Measurements from ENCODE around the gene USP3.
A peak's percentile ranks its signal among the peaks of the same experiment; 100 is the strongest.

USP3 gene

DNA sequence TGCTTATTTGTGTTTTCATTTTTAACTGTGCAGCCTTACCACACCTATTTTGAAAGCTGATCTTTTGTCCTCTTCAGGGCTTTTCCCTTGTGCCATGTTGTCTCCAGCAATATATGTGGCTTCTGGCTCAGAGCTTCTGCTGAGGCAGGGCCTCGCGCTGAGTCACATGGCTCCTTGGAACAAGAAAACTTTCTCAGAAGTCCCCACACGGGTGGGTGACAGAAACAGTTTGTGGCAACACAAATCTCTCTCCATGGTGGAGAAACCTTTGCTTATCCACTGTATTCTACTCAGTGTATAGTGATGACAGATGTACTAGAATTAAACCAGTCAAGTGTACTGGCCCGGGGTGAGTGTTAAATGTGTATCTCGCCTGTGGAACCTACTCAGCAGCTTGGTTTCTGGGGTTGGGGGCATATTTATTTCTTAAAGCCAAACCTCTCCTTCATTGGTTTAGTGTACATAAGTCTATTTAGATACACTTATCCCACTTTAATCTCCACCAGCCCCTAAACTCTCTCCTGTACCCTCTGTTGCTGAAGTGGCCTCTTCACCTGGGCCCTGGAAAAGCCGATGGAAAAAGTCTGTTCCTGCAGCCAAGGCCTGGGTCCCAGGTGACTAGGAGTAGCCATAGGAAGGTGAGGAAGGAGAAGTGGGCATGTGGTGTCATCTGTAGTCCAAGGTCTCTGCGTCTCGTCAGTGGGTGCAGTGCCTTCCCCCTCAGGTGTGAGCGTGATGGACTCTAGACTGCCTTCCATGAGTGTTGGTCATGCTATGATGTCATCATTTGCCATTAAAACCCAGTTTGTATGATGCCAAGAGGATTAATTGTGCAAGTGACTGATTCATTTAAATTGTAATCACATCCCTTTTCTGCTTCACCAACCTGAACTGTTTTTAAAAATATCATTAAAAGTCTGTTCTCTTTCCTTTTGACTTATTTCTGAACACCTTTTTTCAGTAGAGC, 89.6 kb downstream of the USP3 start:
- no peak for DNase-seq (ENCODE audit: low read depth)

DNA sequence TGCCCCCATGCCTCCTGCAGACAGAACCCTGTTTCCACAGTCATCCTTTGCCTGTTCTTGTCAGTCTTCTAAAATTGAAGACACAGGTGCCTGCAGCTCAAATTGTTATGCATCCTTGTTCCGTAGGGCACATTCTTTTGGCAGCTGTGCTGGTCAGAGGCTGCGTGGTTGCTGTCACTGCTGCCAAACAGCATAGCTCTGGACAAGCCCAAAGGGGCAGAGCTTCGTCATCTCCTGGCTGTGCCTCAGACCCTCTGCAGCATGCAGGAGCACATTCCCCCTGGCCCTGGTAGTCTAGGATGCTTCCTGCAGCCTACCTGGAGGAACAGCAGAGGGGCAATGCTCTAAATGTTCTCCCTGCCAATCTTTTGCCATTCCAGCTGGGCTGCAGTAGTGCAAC, 90.7 kb downstream of the USP3 start:
- DNase-seq (ENCODE audit: low read depth) = no peak

DNA sequence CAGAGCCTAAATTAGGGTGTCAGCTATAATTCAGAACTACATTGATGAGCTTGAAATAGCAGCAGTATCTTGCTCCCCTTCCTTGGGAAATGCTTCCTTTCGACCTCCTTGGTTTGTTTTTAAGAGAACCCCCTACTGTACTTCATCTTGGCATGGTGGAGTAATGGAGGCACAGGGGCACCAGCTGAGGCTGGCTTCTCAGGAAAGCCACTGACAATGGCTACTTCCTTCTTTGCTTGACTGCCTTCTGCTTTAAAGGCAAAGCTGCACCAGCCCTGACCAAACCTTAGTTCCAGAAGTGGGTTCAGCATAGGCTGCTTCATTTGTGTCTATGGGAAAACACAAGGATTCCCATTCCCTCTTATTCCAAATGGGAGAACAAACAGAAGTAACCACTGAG, 91.3 kb downstream of the USP3 start:
- no peak for DNase-seq (ENCODE audit: low read depth)

DNA sequence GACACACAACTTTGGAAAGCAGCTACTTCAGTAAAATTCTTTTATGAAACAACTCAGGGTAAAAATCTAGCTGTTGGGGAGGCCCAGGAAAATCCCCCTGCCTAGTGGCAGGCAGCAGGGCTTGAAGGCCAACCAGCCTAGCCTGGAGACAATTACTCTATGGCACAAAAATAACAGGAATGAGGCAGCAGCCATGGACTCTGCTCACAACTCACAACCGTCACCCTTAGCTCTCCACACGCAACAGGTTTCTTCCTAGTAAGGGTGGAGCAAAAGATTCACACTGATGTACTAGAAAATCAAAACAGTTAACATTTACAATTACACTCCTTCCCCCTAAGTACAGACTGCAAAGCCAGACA, 92.3 kb downstream of the USP3 start:
- no peak for DNase-seq (ENCODE audit: low read depth)

DNA sequence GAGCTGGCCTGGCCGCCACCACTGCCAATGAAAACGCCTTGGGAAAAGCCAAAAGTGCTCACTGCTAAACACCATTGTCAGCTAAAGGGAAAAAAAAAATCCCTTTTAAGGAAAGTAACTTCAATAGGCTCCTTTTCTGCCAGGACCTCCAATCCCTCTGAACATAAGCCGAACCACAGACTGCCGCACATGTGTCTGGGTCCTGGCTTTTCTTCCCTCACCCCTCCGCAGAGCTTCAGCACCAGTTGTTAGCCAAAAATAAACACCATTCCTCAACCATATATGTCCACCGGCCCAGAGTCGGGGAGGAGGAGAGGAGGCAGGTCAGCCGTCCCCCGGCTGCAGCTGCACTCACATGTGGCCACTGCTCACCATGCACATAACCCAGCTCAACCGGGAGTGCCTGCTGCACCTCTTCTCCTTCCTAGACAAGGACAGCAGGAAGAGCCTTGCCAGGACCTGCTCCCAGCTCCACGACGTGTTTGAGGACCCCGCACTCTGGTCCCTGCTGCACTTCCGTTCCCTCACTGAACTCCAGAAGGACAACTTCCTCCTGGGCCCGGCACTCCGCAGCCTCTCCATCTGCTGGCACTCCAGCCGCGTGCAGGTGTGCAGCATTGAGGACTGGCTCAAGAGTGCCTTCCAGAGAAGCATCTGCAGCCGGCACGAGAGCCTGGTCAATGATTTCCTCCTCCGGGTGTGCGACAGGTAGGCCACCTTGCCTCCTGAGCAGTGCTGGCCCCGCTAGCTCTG, 92.8 kb downstream of the USP3 start, which contains the start of gene FBXL22:
TSS of gene FBXL22 (plus strand) at position 350 of the 753 bp plus-strand sequence. CDS start at position 356, 6 bp downstream.
- DNase-seq (ENCODE audit: low read depth) = peak; percentile 80

DNA sequence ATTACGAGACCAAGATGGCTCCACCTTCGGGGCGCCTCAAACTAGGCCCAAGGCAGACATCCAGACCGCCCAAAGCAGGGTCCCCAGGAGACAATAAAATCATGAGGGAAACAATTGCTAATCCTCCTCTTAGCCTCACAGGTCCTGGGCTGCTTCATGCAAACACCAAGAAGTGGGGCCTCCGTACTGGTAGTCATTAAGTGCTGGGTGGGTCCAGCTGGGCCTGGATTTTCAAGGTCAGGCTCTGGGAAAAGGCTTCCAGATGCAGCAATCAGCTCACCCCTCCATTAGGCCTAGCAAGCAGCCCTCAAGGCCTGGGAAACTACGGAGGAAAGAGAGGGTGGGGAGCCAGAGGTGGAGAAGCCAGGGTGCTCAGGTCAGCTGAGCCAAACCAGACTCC, 93.4 kb downstream of the USP3 start:
- DNase-seq (ENCODE audit: low read depth) = no peak

DNA sequence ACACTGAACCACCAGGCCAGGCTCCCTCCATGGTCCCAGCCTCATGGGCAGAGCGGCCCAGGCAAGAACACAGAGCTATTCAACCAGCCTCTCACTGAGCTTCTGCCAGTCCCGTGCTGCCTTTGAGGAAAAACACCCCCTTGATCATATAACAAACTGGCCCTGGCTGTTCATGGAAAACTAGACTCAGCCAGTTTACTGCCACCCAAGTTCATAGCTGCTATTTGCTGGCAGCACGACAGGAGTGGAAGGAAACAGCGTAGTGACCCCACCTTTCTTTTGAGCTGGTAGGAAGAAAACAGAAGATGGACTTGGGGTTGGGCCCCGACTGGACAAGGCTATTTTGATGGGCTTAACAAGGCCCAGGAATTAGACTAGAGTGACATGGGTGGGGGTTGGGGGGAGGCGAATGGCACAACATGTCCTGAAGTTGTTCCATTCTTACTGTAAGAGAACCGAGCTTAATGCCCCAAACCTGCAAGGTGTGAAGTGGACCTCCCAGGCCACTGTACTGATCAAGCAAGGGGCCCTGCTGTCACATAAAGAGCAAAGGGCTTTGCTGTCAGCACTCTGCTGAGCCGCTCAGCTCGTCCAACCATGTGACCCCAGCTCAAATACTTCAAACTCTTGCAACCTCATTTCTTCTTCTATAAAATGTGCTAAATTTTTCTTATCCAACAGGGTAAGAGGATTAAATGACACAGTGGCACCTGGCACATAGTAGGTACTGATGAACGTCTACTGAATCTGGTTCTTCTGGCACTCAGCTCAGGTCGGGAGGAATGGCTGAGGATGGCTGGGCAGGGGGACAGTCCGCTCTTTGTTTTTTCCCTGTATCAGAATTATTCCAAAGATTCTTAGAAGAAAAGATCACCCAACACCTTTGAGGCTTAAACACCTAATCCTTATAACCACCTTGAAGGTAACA, 94.3 kb downstream of the USP3 start:
- no peak for DNase-seq (ENCODE audit: low read depth)

DNA sequence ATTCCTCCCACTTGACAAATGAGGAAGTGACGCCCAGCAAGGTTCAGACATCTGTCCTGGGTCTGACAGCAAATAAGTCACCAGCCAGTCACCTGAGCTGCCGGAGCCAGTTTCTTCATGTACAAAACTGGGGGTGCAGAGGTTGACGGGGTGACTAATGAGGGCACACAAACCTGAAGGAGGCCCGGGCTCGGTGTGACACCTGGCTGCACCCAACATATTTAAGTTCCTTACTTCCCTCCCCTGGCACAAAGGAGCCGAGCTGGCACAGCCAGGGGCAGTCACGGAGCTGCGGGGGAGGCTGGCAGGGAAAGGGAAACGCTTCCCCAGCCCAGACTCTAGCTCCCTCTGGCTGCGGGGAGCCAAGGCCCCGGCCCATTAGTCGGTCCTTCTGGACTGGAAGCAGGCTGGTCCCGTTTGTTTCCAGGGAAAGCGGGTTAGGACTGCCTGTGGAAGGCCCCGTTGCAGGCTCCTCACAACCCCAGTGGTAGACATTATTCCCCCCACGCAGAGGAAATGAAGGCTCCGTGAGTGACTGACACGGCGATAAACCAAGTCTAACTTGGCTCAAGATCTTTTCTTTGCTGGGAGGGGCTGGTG, 95.1 kb downstream of the USP3 start:
- DNase-seq (ENCODE audit: low read depth) = peak; percentile 18

DNA sequence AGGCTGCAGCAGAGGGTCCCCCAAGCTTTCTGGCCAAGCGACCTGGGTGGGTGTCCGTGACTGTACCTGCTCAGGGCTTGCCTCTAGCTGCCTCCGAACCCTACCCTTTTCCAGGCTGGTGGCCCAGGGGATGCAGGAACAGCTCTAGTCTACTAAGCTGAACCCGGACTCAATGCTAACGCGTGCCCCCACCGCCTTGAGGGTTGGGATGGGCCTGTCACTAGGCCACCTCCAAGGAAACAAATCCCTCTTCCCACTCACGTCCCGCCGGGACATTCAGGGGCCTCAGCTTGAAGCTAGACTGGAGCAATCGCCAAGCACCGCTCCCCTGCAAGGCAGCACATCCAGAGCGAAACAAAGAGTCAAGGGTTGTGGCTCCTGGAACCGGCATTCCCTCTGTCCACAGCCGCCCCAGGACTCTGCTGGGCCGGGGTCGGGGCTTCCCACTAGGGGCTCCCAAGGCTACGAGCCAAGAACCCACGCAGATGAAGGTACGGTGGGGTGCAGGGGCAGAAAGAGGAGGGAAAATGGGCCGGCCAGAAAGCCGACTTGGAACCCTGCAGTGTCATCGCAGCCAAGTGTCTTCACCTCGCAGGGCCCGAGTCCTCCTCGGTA, 95.7 kb downstream of the USP3 start:
- no peak for DNase-seq (ENCODE audit: low read depth)

DNA sequence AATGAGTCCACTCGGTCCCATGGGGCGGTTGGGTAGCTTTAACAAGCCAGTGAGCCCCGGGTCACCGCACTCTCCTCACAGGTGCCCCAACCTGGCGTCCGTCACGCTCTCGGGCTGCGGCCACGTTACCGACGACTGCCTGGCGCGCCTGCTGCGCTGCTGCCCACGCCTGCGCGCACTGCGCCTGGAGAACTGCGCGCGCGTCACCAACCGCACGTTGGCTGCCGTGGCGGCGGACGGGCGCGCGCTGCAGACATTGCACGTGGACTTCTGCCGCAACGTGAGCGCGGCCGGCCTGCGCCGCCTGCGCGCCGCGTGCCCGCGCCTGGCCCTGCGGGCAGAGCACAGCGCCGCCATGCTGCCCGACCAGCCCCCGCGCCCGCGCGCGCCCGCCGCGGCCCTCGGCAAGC, 96.2 kb downstream of the USP3 start:
- DNase-seq (ENCODE audit: low read depth) = peak; percentile 92

DNA sequence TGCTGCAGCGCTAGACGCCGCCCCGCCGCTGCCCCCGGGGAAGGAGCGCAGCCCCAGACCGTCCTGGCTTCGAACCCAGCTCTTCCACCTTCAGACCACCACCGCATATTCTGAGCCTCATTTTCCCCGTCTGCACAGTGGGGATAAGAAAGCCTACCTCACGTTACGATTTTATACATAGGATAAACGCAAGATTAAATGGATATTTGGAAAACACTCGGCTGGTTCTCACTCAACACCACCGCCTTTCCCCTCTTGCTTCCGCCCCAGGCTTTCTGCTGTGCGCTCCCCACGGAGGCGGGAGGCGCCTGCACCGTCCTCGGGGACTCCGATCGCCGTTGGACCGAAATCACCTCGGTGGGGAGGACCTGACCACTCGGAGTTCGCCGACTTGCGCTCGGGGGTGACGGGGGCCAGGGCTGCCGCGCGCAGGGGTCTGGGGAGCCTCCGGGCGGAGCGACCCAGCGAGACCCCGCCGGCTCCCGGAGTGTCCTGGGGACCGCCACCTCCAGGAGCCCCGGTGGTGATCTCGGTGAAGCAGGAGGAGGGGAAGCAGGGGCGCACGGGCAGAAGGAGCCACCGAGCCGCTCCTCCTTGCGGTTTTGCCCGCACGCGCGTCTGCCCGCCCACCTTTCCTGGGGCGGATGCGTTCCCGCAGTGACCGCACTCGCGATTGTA, 96.8 kb downstream of the USP3 start:
- DNase-seq (ENCODE audit: low read depth) = peak; percentile 46

DNA sequence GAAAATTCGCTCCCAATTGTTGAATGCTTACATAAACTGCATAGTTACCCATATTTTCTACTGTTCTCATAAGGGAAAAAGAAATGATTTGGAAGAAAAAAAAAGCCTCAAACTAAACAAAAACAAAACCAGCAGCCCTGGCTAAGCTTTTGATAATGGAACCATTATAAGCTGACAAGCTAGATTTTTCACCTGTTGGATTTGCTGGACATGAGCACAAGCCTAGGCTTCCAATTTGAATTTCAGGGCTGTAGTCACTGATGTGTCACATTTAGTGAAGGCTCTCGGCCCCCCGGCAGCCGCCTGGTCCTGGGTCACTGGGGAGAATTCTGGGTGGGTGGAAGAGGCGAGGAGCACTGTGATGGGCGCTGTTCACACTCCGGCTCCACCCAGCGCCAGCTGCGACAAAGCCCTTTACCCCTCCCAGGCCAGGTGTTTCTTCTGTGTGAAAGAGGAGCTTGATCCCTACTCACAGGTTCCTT, 97.4 kb downstream of the USP3 start:
- no peak for DNase-seq (ENCODE audit: low read depth)

DNA sequence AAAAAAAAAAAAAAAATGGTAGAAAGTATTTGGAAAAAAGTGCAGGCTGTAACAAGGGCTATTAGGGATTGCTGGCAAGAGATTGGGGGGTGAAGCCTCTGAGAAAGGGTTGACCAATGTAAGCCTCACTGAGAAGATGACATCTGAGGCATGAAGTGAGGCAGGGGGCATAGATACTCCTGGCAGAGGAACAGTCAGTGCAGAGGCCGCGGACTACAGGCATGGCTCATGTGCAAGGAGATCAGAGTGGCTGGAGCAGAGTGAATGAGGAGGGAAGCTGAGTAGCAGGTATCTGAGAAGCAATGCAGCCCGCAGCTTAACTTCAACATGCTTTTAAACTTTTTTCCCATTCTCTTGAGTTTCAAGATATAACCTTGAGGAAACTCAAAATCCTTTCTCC, 98.2 kb downstream of the USP3 start:
- DNase-seq (ENCODE audit: low read depth) = no peak

DNA sequence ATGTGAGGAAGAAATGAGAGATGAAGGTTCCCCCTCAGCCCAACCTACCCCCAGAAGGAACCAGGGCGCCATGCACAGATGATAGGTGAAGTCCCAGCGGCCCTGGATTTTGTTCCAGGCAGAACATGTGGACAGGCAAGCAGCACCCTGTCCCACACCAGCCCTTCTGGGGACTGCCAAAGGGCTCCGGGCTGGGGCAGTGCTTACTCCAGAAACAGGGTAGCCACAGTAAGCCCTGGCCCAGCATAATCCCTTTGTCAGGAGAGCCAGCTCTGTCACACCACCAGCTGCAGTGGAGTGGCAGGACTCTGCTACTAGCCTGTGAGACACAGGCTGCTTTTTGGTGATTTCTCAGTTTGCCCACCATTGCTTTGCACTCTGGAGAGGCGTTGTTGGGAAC, 99.1 kb downstream of the USP3 start:
- DNase-seq (ENCODE audit: low read depth) = no peak

DNA sequence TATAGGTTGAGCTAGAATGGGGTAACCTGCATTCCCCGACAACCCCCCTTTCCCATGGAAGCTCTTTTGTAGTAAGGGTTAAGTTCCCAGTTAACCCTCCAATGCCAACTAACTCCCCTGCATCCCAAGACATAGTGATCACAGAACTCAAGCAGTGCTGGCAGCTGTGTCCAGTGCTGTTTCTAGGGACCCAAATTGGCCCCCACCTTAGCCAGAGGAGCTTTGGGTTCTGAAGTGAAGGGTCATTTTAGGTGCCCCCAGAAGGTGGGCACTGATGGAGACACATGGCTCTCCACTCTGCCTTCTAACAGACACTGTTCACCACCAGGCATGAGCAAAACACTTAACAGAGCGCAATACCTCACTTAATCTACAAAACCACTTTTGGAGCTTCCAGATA, 99.9 kb downstream of the USP3 start:
- DNase-seq (ENCODE audit: low read depth) = no peak

DNA sequence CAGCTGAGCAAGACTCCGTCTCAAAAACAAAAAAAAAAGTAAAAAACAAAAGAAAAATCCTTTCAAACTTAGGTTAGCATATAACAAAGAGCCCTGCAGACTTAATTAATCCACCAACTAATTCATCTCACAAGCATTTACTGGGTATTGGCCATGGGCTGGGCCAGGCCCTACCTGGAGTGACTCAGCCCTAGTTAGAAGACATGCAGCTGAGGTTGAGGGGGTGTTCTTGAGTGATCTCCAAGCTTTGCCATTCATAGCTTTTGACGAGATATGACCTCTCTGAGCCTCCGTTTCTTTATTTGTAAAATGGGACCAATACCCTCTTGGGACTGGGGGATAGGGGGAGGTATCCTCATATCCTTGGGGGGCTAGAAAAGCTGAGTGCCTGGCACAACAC, 100.6 kb downstream of the USP3 start:
- DNase-seq (ENCODE audit: low read depth) = no peak

DNA sequence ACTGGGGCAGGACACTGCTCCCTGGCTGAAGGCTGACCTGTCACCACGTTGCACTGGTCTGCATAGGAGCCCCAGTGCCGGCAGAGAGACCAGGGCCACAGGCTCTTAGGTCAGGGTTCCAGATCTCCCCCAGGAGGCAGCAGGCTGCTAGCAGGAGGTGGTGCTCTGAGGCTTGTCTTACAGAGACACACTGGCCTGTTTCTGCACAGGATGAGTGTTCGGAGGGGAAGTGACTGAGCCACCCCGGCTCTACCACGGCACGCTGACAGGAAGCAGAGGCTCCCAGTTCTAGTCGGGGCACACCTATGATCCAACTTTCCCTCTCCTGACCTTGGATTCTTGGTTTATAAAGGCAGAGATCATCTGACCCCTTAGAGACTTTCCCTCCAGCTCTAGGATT, 101.4 kb downstream of the USP3 start:
- DNase-seq (ENCODE audit: low read depth) = no peak

DNA sequence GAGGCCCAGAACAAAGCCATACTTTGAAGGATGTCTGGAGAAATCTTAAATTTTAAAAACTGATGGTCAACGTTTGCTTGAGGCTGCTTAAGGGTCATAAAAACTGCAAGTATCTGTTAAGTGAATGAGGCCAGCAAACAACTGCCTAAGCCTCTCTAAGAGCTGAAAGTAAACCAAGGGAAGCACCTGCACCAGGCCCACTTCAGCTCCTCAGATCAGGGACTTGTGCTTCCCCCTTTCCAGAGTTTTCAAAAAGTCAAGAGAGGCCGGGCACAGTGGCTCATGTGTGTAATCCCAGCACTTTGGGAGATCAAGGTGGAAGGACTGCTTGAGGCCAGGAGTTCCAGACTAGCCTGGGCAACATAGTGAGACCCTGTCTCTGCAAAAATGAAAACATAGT, 101.9 kb downstream of the USP3 start:
- no peak for DNase-seq (ENCODE audit: low read depth)

DNA sequence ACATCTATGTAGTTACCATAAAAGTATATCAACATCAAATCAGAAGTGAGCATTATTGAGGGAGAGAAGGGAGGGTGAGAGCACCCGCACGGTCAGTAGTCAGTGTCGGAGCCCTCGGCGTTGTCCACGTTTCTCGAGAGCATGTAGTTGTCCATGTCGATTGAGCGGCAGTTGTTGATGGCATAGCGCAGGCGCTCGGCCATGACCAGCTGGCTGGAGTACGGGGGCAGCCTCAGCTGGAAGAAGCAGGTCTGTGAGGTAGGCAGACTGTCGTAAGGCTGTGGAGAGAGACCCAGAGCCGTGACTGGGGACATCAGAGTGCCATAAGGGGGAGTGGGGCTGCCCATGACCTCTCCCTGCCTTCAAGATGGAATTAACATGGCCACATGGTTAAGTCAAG, 104.6 kb downstream of the USP3 start:
- DNase-seq (ENCODE audit: low read depth) = no peak

DNA sequence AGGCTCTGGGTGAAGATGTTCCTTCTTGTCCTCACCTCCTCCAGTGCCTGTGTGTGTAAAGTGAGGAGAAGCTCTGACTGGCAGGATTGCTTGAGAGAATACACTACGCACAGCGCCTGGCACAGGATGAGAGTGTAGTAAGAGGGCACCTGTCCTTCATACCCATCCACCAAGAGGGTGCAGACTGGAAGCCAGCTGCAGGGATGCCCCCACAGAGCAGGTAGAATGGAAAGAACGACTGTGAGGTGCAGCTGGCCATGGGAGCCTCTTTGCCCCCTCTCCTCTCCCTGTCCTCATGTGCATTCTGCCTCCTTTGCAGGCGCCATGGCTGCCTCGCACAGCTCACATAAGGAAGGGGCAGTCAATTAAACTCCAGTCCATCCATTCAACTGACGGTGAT, 105.1 kb downstream of the USP3 start:
- no peak for DNase-seq (ENCODE audit: low read depth)
